Measurements from ENCODE around the gene IRX6.

The IRX6 gene

DNA sequence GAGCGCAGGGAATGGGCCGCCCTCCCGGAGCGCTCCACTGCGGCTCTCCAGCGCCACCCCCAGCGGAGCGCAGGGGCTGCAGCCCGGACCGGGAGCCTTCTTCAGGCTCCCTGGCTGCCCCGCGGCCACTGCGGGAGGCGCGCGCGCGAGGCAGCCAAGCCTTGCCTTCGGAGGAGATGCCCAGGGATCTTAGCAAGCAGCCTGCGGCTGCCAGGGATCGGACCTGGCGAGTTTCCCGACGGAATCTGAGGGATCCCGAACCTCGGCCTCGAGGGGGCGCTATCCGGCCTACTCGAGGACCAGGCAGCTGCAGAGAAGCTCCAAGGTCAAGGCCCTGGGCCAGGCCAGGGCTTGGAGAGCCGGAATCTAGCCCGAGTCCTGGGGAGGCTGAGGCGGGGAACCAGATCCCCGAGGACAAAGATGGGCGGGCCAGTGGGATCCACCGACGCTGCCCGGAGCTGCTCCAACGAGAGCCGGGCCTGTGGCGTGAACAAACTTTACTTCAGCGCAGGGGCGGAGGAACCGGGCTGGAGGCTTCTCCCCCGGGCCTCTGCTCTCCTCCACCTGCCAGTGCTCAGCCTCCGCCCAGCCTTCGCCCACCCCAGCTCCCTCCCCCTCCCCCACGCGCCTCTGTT lies at the start of gene IRX6:
IRX6 (plus strand) TSS at position 567 of the 635 bp plus-strand sequence. CDS start 889 bp downstream, outside the sequence.
- no peak for DNase-seq (ENCODE audit: low read depth)

DNA sequence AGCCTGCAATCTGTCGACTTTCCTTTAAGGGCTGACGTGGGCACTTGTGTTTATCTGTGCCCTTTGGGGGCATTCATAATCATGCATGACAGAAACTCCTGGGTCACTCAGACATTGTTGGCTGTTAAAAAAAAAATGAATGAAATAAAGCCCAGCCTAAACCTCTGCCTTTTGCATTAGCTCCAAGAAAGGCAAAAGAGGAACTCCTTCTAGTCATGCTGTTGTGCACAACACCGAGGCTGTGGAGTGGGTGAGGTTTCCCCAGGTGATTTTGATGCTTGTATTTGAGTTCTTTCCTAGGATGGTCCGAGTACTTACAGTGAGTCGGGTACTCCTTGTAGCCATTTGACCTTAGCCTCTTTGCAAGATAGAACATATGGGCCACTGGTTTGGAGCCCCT lies 49.6 kb upstream of the IRX6 start:
- no peak for DNase-seq (ENCODE audit: low read depth)

- DNase-seq (ENCODE audit: low read depth) = no peak
These were observed 48.8 kb upstream of the IRX6 start for GRCh38 chr16:55275167-55275566.

GRCh38 chr16:55275869-55276268 lies 48.1 kb upstream of the IRX6 start:
- DNase-seq (ENCODE audit: low read depth) = no peak

- DNase-seq (ENCODE audit: low read depth) = no peak
These were observed 46.5 kb upstream of the IRX6 start for GRCh38 chr16:55277536-55277935.

- DNase-seq (ENCODE audit: low read depth) = no peak
These were observed 44.4 kb upstream of the IRX6 start for GRCh38 chr16:55279598-55279997.

DNA sequence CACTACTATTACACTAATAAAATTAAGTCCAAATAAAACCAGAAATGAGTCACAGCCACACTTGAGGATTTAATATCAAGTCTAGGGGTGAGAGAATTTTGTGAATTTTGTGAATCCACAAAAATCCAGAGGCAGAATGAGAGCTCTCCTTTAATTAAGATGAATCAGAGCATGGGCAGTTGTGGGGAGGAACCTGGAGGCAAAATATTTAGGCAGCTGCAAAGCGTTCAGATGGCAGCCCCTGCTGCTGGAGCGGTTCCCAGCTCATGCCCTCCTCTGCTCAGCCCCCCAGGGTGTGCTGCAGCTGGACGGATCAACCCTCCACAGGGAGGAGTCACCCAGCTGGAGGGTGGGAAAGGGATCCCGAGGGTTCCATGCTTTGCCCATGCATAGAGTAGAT lies 43.4 kb upstream of the IRX6 start:
- no peak for DNase-seq (ENCODE audit: low read depth)

GRCh38 chr16:55282441-55282840 lies 41.6 kb upstream of the IRX6 start:
- DNase-seq (ENCODE audit: low read depth) = no peak

DNA sequence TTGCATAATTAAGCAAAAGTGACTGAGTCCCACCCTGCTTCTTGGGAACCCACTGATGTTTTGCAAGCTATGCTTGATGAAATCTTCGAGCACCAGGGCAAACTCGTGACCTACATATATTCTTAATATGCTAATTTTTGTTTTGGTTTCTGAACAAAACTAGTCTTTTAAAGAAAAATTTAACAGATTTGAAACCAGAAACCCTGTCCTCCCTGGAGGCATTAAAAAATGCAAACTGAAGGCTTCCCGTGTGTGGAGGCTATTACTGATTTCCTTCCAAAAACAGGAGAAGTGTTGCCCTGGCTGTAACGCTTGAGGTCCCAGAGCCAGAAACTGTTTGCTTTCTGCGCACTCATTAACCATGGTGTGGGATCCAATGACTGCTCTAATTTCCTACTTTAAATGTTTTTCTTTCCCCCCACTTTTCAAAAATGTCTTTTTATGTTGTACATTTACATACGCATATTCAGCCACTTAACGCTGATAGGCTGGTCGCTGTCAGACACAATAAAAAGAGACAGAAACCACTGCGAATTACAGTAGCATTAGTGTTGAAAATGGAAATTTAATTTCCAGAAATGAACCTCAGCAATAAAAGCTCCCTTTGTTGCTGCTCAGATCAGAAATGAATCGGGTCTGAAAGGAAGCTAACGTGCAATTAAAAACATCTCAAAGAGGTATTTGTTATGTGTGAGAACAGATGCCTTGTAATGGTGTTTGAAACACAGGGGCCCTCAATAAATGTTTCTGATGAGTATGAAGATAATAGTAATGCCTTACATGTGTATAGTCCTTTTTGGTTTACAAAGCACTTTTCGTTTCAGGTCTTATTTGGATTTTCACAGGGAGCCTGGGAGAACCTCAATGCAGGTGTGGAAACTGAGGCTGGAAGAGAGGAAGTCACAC lies 39.9 kb upstream of the IRX6 start:
- DNase-seq (ENCODE audit: low read depth) = no peak

DNA sequence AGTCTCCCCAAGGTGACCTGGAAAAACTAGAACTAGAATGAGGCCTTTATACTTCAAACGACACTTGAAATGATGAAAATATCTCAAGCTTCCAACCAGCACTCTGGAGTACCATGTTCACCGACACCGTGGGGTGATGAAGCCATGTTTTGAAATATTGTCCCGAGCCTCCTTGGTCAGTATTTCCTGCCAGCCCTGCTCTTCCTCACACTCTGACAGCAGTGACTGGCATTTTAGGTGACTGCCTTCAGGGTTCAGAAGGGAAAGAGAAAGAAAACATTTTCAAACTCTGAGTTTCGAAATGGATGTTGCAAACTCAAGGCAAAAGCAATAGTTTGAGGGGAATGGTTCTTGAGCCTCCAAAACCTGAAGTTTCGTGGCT lies 39.3 kb upstream of the IRX6 start:
- DNase-seq (ENCODE audit: low read depth) = no peak

DNA sequence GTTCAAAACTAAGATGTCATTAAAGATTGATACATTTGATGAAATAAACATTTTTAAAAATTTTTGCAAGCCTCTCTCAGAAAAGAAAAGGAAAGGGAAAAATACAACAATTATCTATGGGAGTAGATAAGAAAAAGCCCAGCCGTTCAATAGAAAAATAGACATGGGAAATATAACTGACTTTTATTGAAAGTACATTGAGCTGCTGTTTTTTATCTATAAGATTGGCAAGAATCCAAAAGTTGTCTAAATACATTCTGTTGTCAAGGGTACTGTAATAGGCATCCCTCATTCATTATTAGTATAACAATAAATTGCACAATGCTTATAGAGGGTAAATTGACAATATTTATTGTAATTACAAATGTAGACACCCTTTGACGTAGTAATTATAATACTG lies 38.4 kb upstream of the IRX6 start:
- no peak for DNase-seq (ENCODE audit: low read depth)

GRCh38 chr16:55289353-55289752 lies 34.6 kb upstream of the IRX6 start:
- DNase-seq (ENCODE audit: low read depth) = no peak

DNA sequence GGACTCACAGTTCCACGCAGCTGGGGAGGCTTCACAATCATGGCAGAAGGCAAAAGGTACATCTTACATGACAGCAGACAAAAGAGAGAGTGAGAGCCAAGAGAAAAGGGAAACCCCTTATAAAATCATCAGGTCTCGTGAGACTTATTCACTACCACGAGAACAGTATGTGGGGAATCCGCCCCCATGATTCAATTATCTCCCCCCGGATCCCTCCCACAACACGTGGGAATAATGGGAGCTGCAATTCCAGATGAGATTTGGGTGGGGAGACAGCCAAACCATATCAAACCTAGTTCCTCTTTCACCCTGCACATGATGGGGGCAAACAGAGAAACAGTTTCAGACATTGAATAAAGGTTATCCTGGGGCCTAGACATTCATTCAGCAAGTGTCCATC lies 32.2 kb upstream of the IRX6 start:
- DNase-seq (ENCODE audit: low read depth) = no peak

GRCh38 chr16:55292491-55292890 lies 31.5 kb upstream of the IRX6 start:
- DNase-seq (ENCODE audit: low read depth) = no peak

DNA sequence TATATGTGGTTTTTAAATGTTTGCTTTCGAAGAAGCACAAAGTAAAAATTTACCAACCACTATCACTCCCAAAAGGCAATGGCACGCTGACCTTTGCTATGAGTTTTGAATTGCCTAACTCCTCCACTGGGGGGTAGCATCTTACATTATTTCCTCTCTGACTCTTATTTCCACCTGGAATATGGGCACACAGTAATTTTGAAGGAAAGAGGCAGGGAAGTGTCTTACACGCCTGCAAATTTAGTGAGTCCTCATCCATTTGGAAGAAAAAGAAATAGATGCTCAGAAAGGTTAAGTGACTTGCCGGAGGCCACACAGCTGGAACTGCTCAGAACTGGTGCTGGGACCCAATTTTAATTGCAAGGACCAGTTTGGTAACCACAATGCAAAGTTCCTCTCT lies 29.9 kb upstream of the IRX6 start:
- DNase-seq (ENCODE audit: low read depth) = no peak

DNA sequence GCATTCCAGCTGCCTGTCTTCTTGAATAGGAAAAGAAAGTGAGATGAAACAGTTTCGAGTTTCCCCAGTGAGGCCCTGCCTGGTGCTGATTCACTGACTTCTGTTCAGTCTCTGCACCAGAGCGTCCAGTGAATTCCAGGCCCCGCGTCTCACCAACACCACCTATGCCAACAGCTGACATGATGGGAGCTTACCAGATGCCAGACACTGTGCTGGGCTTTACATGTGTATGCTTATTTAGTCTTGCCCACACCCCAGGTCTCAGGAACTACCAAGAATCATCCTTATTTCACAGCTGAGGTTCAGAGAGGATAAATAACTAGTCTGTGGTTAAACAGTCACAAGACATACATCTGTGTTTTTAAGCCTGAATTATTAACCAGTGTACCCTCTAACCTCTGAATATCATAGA lies 29.1 kb upstream of the IRX6 start:
- DNase-seq (ENCODE audit: low read depth) = no peak

DNA sequence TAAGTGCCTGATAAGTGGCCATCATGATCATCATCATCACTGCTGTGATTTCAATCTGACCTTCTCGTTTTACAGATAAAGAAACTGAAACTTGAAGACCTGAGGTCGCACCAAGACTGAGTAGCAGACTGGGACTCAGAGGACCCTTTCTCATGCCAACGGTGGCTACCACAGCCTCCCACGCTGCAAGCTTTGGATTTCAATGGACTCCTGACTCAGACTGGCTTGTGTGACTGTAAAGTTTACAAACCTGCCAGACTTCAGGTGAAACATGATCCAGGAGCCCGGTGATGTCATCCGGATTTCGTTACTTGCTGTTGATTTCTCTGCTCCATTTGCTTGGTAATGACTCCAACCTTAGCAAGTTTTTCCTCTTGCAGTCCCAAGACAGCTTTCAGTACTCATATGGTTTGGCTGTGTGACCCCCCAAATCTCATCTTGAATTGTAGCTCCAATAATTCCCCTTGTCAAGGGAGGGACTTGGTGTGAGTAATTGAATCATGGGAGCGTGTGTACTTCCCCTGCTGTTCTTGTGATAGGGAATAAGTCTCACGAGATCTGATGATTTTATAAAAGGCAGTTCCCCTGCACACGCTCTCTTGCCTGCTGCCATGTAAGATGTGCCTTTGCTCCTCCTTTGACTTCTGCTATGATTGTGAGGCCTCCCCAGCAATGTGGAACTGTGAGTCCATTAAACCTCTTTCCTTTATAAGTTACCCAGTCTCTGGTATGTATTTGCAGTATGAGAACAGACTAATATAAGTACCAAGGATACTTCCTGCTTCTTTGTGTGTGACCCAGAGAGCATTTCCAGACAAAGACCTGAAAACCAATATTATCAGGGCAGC lies 26.7 kb upstream of the IRX6 start:
- no peak for DNase-seq (ENCODE audit: low read depth)

DNA sequence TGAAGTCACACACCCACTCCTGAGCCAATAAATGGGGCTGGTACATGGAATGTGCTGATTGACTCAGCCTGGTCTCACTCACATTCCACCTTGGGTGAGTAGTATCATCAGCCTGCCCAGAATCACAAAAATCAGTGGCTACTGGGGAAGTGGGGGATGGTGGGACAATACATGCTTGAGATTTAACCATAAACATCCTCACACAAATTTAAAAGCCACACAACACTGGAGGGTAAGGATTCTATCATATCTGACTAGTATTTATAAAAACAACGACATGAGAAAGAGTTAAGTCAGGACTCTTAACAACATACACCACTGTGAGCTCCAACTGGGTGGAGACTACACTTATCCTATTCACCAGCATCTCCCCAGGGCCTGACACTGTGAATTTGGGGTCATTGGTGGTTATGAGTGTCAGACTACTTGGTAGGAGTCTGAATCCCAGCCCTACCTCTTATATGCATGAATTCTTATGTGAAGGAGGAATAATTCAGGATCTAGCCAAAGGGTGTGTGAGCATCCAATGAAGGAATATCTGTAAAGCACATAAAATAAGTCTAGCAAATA lies 26.0 kb upstream of the IRX6 start:
- no peak for DNase-seq (ENCODE audit: low read depth)

- DNase-seq (ENCODE audit: low read depth) = no peak
These were observed 22.5 kb upstream of the IRX6 start for GRCh38 chr16:55301385-55302008.

DNA sequence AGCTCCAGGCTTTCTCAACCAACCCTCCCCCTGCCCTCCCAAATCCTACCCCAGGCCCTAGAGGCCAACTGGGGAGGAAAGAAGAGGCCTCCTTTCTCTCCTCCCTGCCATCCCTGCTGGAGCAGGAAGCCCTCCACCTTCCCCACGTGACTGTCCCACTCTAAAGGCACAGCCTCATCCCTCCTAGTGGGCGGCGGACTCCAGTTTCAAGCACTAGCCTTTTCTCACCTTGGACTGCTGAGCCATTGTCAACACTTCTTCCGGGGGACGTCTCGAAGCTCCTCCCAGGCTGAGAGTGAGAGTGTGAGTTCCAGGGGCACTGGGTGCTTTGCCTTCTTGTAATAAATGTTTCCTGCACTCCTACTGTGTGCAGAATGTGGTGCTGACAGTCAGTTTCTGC lies 21.4 kb upstream of the IRX6 start:
- no peak for DNase-seq (ENCODE audit: low read depth)

DNA sequence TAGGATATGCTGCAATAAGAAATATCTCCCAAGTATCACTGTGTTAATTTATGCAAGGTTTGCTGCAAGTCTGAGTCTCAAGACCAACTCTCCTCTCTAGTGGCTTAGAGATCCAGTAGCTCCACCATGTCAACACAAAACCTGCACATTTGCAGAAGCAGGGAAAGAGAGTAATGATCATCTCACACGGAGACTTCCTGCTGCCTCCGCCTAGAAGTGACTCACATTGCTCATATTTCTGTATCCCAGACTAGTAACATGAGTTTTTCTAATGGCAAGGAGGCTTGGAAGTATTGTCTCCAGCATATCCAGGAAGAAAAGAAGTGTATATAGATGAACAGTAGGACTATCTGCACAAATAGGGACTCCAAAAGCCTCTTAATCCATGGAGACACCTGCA lies 15.0 kb upstream of the IRX6 start:
- DNase-seq (ENCODE audit: low read depth) = no peak

DNA sequence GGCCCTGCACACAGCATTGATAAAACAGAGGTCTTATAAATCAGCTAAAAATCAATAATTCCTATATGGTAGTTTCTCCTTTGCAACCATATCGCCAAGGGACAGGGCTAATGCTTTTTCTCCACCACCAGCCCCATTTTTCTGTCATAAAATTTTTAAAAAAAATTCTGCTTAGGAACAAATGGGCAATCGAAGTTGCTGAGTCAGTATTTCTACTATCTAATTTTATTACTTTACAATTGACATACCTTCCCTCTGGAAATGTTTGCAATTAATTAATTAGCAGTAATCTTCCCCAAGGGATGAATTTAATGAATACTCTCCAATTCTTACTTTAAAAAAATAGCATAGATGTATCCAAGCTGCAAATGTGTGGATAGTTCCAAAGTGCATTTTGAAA lies 1.7 kb upstream of the IRX6 start:
- DNase-seq (ENCODE audit: low read depth) = no peak

Measured in activated T-helper 9 cell treated with anti-CD3 and anti-CD28 coated beads, Interleukin-2, amount 50 U/mL, for 16 hours (primary cell).